ENCODE results near the gene RGS19.

Gene RGS19

GRCh38 chr20:64032706-64033624 lies 46.4 kb downstream of the RGS19 start:
- no peak for DNase-seq

- no peak for DNase-seq
Measured at GRCh38 chr20:64031822-64032314, 47.5 kb downstream of the RGS19 start.

GRCh38 chr20:64030371-64031134 lies 48.8 kb downstream of the RGS19 start:
- no peak for DNase-seq

GRCh38 chr20:64029293-64030117 lies 49.8 kb downstream of the RGS19 start:
- no peak for DNase-seq

GRCh38 chr20:64027981-64028685 lies 51.2 kb downstream of the RGS19 start:
- DNase-seq, result no peak

- no peak for DNase-seq
Measured at GRCh38 chr20:64025826-64026412, 53.4 kb downstream of the RGS19 start.

GRCh38 chr20:64025101-64025825 lies 54.1 kb downstream of the RGS19 start:
- no peak for DNase-seq

GRCh38 chr20:64024141-64024990 lies 55.0 kb downstream of the RGS19 start:
- no peak for DNase-seq

GRCh38 chr20:64023361-64024140 lies 55.8 kb downstream of the RGS19 start:
- no peak for DNase-seq

Data from NCI-H446 treated with DMSO at 0.1 percent for 48 hours (cell line).